Mammary epithelial cell (primary cell): ENCODE results near the gene ZSCAN5B.

Experiments
- CTCF ChIP-seq, 2 donors: IDR thresholded peaks in 1 of 2; conservative IDR thresholded peaks in 1 of 2; 2 replicates each; pipeline ENCODE4 v1.5.1; 2011 to 2012; ENCODE audit warnings: inconsistent platforms in 2 of 2, low read length in 2 of 2, mild to moderate bottlenecking in 2 of 2, control low read depth in 1 of 2, low read depth in 1 of 2; ENCODE audit not compliant: insufficient read depth in 1 of 2; ENCODE audit errors: extremely low read depth in 1 of 2
- EZH2 ChIP-seq: IDR thresholded peaks from 2 replicates; pipeline ENCODE4 v1.6.1; 2012; ENCODE audit warnings: low read length, inconsistent platforms, borderline replicate concordance

- TF ChIP-seq CTCF (conservative IDR thresholded peaks at IDR 0.05 in 1 of 2, IDR thresholded peaks at IDR 0.05 in 1 of 2; ENCODE audit: extremely low read depth in 1 of 2, insufficient read depth in 1 of 2, low read depth in 1 of 2, low read length in 2 of 2) = no peak
- no peak for TF ChIP-seq EZH2
Observed at GRCh38 chr19:56176881-56177280, 20.7 kb downstream of the ZSCAN5B start.
